ENCODE results near the gene NBDY.
"Not testable (repeated sequence)": the region's sequence is repeated elsewhere in the genome, so short reads cannot be mapped to it uniquely, and the experiment has no call there.

Gene NBDY

GRCh38 chrX:56780681-56781649 is 51.9 kb downstream of the NBDY start:
- not testable (repeated sequence) for DNase-seq (ENCODE audit: low read depth); H3K4me3 ChIP-seq (ENCODE audit: low read length)

- TF ChIP-seq CTCF (conservative IDR thresholded peaks at IDR 0.05; ENCODE audit: low read depth, low read length): no peak
- no peak overlapping the region for H3K4me3 ChIP-seq (ENCODE audit: low read length)
- no peak for DNase-seq (ENCODE audit: low read depth)
Observed at GRCh38 chrX:56782352-56782751, 53.3 kb downstream of the NBDY start.

GRCh38 chrX:56782791-56783449 is 53.9 kb downstream of the NBDY start:
- no peak for TF ChIP-seq CTCF (conservative IDR thresholded peaks at IDR 0.05; ENCODE audit: low read depth, low read length)
- H3K4me3 ChIP-seq (ENCODE audit: low read length): no peak overlapping the region
- DNase-seq (ENCODE audit: low read depth): no peak

GRCh38 chrX:56783450-56783831 is 54.4 kb downstream of the NBDY start:
- no peak for DNase-seq (ENCODE audit: low read depth)
- H3K4me3 ChIP-seq (ENCODE audit: low read length): no peak overlapping the region

GRCh38 chrX:56783996-56784620 is 55.1 kb downstream of the NBDY start:
- DNase-seq (ENCODE audit: low read depth): no peak
- TF ChIP-seq CTCF (conservative IDR thresholded peaks at IDR 0.05; ENCODE audit: low read depth, low read length): no peak

More at GRCh38 chrX:56783450-56783831, 54.4 kb downstream of the NBDY start:
- no peak for TF ChIP-seq CTCF (conservative IDR thresholded peaks at IDR 0.05; ENCODE audit: low read depth, low read length)

GRCh38 chrX:56784666-56785065 is 55.6 kb downstream of the NBDY start:
- H3K4me3 ChIP-seq (ENCODE audit: low read length): no peak overlapping the region
- DNase-seq (ENCODE audit: low read depth): no peak
- TF ChIP-seq CTCF (conservative IDR thresholded peaks at IDR 0.05; ENCODE audit: low read depth, low read length): no peak

More at GRCh38 chrX:56783996-56784620, 55.1 kb downstream of the NBDY start:
- H3K4me3 ChIP-seq (ENCODE audit: low read length): no peak overlapping the region

GRCh38 chrX:56785442-56785841 is 56.4 kb downstream of the NBDY start:
- no peak overlapping the region for H3K4me3 ChIP-seq (ENCODE audit: low read length)
- TF ChIP-seq CTCF (conservative IDR thresholded peaks at IDR 0.05; ENCODE audit: low read depth, low read length): no peak
- DNase-seq (ENCODE audit: low read depth): no peak
